GM06990 (cell line): ENCODE measurements around the gene BCL6.

Source experiments
- DNase-seq: peaks from one replicate; pipeline ENCODE4 v3.0.0-alpha.2; 2011; ENCODE audit not compliant: insufficient read length; ENCODE audit errors: extremely low read depth
- H3K27me3 ChIP-seq: replicated peaks from 2 replicates; pipeline ENCODE4 v1.6.0; 2011; ENCODE audit warnings: low read length; ENCODE audit not compliant: control insufficient read depth, insufficient read depth
- H3K36me3 ChIP-seq: 2 replicates; pipeline ENCODE4 v1.5.1; 2011; ENCODE audit warnings: low read length; ENCODE audit not compliant: control insufficient read depth, insufficient read depth
- H3K4me3 ChIP-seq: replicated peaks from 2 replicates; pipeline ENCODE4 v1.5.1; 2011; ENCODE audit warnings: low read depth, mild to moderate bottlenecking, control low read depth, low read length
- TF ChIP-seq, protein P1 (sequence below): IDR thresholded peaks from 2 replicates; pipeline ENCODE4 v1.5.1; 2011; ENCODE audit warnings: low read length, control low read depth, mild to moderate bottlenecking, inconsistent platforms; ENCODE audit not compliant: insufficient read depth, poor library complexity, severe bottlenecking

Gene BCL6

DNA sequence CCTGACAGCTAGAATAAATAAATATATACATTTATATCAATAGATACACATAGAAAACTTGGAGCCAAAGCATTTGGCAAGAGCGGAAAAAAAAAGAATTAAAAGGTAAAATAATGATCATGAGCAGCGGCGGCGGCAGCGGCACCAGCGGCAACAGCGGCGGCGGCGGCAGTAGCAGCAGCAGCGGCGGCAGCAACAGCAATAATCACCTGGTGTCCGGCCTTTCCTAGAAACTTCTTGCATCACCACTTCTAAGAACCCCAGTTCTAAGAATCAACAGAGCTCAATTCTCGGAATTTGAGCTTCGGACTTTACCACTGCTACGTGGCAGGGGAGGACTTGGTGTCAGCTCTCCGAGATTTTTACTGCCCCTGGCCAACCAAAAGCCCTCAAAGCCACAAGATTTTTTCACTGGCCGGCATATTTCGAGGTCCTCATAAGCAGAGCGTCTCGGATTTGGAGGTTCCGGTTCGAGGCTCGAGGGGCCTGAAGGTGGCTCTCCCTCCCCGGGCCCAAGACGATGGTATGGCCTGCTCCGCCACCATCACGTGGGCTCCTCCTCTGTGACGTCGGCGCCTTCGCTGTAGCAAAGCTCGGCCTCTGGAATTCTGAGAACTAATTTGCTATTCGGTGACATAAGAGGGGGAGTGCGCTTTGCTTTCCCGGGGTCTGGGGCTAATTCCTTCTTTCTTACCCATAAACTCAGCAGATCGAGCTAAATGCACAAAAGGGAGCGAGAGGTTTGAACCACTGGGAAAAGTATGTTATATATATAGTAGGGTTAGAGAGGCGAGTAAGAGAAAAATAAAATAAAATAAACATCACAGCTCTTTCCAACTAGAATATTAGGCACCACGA, at the start of gene BCL6:
BCL6 (minus strand) TSS at position 268 of the 858 bp plus-strand sequence. CDS start 11,775 bp downstream, outside the sequence.
- H3K36me3 ChIP-seq = no peaks in the 10 kb centered on the region
- TF ChIP-seq, protein P1, sequence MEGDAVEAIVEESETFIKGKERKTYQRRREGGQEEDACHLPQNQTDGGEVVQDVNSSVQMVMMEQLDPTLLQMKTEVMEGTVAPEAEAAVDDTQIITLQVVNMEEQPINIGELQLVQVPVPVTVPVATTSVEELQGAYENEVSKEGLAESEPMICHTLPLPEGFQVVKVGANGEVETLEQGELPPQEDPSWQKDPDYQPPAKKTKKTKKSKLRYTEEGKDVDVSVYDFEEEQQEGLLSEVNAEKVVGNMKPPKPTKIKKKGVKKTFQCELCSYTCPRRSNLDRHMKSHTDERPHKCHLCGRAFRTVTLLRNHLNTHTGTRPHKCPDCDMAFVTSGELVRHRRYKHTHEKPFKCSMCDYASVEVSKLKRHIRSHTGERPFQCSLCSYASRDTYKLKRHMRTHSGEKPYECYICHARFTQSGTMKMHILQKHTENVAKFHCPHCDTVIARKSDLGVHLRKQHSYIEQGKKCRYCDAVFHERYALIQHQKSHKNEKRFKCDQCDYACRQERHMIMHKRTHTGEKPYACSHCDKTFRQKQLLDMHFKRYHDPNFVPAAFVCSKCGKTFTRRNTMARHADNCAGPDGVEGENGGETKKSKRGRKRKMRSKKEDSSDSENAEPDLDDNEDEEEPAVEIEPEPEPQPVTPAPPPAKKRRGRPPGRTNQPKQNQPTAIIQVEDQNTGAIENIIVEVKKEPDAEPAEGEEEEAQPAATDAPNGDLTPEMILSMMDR = no peak
- H3K4me3 ChIP-seq = peak within 1 kb of the TSS; percentile 59
- peak; percentile 83 for DNase-seq
- H3K27me3 ChIP-seq = no peaks in the 10 kb centered on the region; the same call in 1 of the 2 replicates

DNA sequence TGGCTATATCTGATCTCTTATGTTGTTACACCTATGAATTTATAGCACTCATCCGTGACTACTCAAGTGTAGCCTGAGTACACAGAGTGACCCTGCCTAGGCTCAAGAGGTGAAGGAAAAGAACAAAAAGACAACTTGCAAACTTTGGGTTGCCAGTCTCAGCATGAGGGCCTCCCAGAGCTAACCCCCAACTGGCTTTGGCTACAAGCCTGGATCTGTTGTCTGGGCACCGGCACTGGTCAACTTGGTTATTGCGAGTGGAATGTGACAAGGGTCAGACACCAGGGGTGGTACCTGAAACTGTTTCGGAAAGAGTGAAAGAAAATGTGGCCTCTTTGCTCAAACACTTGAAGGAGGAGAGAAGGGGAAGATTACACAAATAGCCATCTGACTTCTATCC, 49.5 kb upstream of the BCL6 start:
- TF ChIP-seq, protein P1 = no peak
- Histone ChIP-seq H3K4me3 (no peak overlapping the region), H3K36me3 (no peaks in the 10 kb centered on the region), H3K27me3 (no peaks in the 10 kb centered on the region)
- DNase-seq = no peak

DNA sequence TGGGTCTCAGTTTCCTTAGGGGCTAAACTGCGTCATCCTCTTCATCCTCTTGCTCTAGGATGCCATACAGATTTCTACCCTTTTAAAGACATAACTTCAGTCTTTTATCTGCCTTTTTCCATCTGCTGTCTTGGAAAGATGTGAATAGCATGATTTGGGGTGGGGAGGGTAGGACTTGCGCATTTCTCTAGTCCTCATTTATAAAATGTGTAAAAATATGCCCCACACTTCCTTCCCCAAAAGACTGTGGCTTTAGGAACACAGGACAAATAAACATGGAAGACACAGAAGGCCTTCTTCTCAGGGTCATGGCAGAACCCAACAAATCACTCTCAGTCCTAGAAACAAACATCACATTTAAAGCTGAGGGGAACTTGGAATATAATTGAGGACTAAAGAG, 48.4 kb upstream of the BCL6 start:
- no peaks in the 10 kb centered on the region for H3K36me3 ChIP-seq
- H3K27me3 ChIP-seq = no peaks in the 10 kb centered on the region
- TF ChIP-seq, protein P1 = no peak
- H3K4me3 ChIP-seq = no peak overlapping the region
- no peak for DNase-seq

DNA sequence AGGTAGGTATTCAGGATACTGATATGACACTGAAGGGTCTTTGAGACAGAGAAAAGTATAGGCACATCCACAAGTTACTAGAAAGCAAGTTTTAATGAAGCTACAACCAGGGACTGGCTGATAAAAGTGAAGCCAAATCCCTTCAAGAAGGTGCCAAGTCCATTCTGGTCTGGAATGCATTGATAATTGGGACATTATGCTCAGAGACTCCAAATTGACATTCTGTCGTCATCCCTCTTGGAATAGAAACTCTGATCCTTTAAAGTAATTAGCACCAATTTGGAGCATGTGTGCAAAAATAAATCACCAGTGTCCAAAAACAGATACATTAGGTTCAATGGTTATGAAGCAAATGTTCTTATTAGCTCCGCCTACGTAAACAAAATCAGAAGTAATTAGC, 47.3 kb upstream of the BCL6 start:
- no peaks in the 10 kb centered on the region for H3K36me3 ChIP-seq
- no peak overlapping the region for H3K4me3 ChIP-seq
- TF ChIP-seq, protein P1 = no peak
- no peak for DNase-seq
- H3K27me3 ChIP-seq = no peaks in the 10 kb centered on the region

DNA sequence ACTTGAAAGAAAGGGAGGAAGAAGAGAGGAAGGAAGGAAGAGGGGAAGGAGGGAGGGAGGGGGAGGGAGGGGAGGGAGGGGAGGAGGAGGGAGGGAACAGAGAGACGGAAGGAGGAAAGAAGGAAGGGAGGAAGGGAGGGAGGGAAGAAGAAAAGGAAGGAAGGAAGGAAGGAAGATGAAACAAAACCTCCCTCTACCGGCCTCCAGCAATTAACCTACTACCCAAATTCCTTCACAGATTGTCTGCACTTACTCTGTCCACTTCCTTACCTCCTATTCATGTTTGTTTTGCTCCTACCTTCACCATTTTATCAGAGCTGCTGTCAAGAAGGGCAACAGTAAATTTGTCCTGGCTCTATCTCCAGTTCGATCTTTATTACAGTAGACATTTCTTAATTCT, 44.6 kb upstream of the BCL6 start:
- DNase-seq = no peak
- TF ChIP-seq, protein P1 = no peak
- H3K27me3 ChIP-seq = no peaks in the 10 kb centered on the region
- H3K4me3 ChIP-seq = no peak overlapping the region
- no peaks in the 10 kb centered on the region for H3K36me3 ChIP-seq
